AG04450 (cell line): ENCODE results near the gene IL21R. TPM values are rescaled to one million over a fixed set of nuclear protein-coding genes. Genes with fewer than 3 reads are reported as not detected.

ENCODE experiments used
- CTCF ChIA-PET: fragments of 300-600, 350-600 bp; formaldehyde crosslinking; extraction: SDS; loops from one replicate; lab custom pipeline; 2022; ENCODE audit warnings: antibody characterized with exemption, inconsistent platforms; lab: Charles Lee
- POLR2A ChIA-PET: fragments of 350-600 bp; formaldehyde crosslinking; extraction: SDS; loops from one replicate; lab custom pipeline; 2021; ENCODE audit warnings: antibody characterized with exemption, inconsistent platforms; lab: Yijun Ruan, JAX
- DNase-seq: peaks from one replicate; pipeline ENCODE4 v3.0.0-alpha.2; 2011; ENCODE audit warnings: low read depth, low spot score
- H3K27ac ChIP-seq: one replicate; pipeline ENCODE4 v1.5.1; 2012; ENCODE audit warnings: low read depth, low read length, control low read depth
- H3K27me3 ChIP-seq: one replicate; pipeline ENCODE4 v1.6.0; 2012; ENCODE audit warnings: low read length; ENCODE audit not compliant: control insufficient read depth, insufficient read depth
- H3K4me3 ChIP-seq: 2 replicates; pipeline ENCODE4 v1.5.1; 2011; ENCODE audit warnings: mild to moderate bottlenecking, low read depth, low read length, control low read depth
- H3K9me3 ChIP-seq: 2 replicates; pipeline ENCODE4 v1.5.1; 2012; ENCODE audit warnings: low read length; ENCODE audit not compliant: control insufficient read depth, insufficient read depth
- CTCF ChIP-seq: IDR thresholded peaks from 2 replicates; pipeline ENCODE4 v1.5.1; 2011; ENCODE audit warnings: low read depth, low read length, control low read depth, inconsistent platforms
- polyA plus RNA-seq: library from polyadenylated mRNA; depleted of rRNA; stranded (reverse); fragments of >200 nt; gene quantifications from 2 replicates; pipeline ENCODE4 v1.2.3, GENCODE V29; 2011

IL21R gene
- polyA plus RNA-seq, 1 experiment, result 0.57 TPM

GRCh38 chr16:27429330-27429871 is 27.4 kb downstream of the IL21R start:
- H3K9me3 ChIP-seq, result peaks cover 5% of the 10 kb centered on the region; the same call in 1 of the 2 replicates
- H3K27ac ChIP-seq, result no peak overlapping the region
- ChIA-PET CTCF (no interaction called here), POLR2A (no interaction called here)
- H3K4me3 ChIP-seq, result no peak overlapping the region
- no peak for TF ChIP-seq CTCF
- H3K27me3 ChIP-seq, result no peaks in the 10 kb centered on the region
- DNase-seq, result no peak

GRCh38 chr16:27429981-27430441 is 28.0 kb downstream of the IL21R start:
- POLR2A ChIA-PET, result no interaction called here
- Histone ChIP-seq H3K9me3 (peaks cover 5% of the 10 kb centered on the region; the same call in 1 of the 2 replicates), H3K27me3 (no peaks in the 10 kb centered on the region), H3K27ac (no peak overlapping the region), H3K4me3 (no peak overlapping the region)
- TF ChIP-seq CTCF, result no peak
- CTCF ChIA-PET, result no interaction called here
- DNase-seq, result no peak

- no peak for DNase-seq
- H3K27ac ChIP-seq, result no peak overlapping the region
- no peaks in the 10 kb centered on the region for H3K27me3 ChIP-seq
- H3K4me3 ChIP-seq, result no peak overlapping the region
- no peak for TF ChIP-seq CTCF
- ChIA-PET POLR2A (no interaction called here), CTCF (no interaction called here)
- peaks cover 5% of the 10 kb centered on the region; the same call in 1 of the 2 replicates for H3K9me3 ChIP-seq
These were observed 28.5 kb downstream of the IL21R start for GRCh38 chr16:27430512-27430911.

GRCh38 chr16:27430923-27431484 is 29.0 kb downstream of the IL21R start:
- CTCF ChIA-PET, result no interaction called here

More at GRCh38 chr16:27430923-27431484, 29.0 kb downstream of the IL21R start:
- no peak for DNase-seq
- POLR2A ChIA-PET, result no interaction called here
- no peak for TF ChIP-seq CTCF
- H3K9me3 ChIP-seq, result peaks cover 5% of the 10 kb centered on the region; the same call in 1 of the 2 replicates
- H3K27ac ChIP-seq, result no peak overlapping the region
- H3K27me3 ChIP-seq, result no peaks in the 10 kb centered on the region
- no peak overlapping the region for H3K4me3 ChIP-seq
